HL-60 (cell line): ENCODE data around the gene PTPRG.

Experiments
- DNase-seq, 2 experiments: peaks; one replicate each; pipeline ENCODE4 v3.0.0-alpha.2; 2010 to 2020; ENCODE audit warnings: low read depth in 1 of 2, low spot score in 1 of 2
- H3K27ac ChIP-seq: fragments of 250-450 bp; sonication (Bioruptor Pico); replicated peaks from 2 replicates; pipeline ENCODE4 v1.5.1; 2020; ENCODE audit warnings: mild to moderate bottlenecking, moderate library complexity
- H3K27me3 ChIP-seq: fragments of 250-450 bp; sonication (Bioruptor Pico); 2 replicates; pipeline ENCODE4 v1.5.1; 2021; ENCODE audit warnings: mild to moderate bottlenecking, moderate library complexity; ENCODE audit not compliant: insufficient read depth, poor library complexity, severe bottlenecking
- H3K4me3 ChIP-seq: replicated peaks from 2 replicates; pipeline ENCODE4 v1.5.1; 2011; ENCODE audit warnings: mild to moderate bottlenecking, control low read depth, low read length; ENCODE audit not compliant: insufficient read depth
- GABPA ChIP-seq: IDR thresholded peaks from 2 replicates; pipeline ENCODE4 v1.6.1; 2012; ENCODE audit warnings: low read depth
- POLR2AphosphoS5 ChIP-seq: IDR thresholded peaks from 2 replicates; pipeline ENCODE4 v1.6.1; 2012; ENCODE audit warnings: low read depth
- SPI1 ChIP-seq: IDR thresholded peaks from 2 replicates; pipeline ENCODE4 v1.6.1; 2012; ENCODE audit warnings: low read depth, mild to moderate bottlenecking, borderline replicate concordance
- TF ChIP-seq, protein P1 (sequence below): IDR thresholded peaks from one replicate; pipeline ENCODE4 v1.5.1; 2011; ENCODE audit warnings: low read length, control low read depth, inconsistent platforms; ENCODE audit not compliant: insufficient read depth
- TF ChIP-seq, protein P2 (sequence below): IDR thresholded peaks from 2 replicates; pipeline ENCODE4 v1.6.1; 2012; ENCODE audit warnings: low read depth; ENCODE audit not compliant: insufficient replicate concordance

Gene PTPRG

DNA sequence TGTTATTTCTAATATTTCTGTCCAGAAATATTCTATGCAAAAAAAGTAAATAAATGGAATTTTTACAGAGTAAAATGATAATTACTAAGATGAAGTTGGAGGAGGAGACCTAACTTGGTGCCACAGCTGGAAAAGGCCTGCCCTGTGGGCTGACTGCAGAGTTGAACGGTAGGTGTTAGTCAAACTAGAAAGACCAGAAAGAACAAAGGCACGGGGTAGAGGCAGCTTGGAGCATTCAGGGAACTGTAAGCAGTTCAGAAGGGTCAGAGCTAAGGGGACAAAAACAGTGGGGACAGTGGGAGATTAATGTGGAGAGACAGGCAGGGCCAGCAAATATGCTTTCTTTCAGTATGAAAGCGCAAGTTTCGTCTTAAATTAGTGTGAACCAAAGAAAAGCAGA, 39.3 kb upstream of the PTPRG start:
- Histone ChIP-seq H3K4me3 (no peak overlapping the region), H3K27ac (no peak overlapping the region), H3K27me3 (no peaks in the 10 kb centered on the region)
- TF ChIP-seq, protein P1, sequence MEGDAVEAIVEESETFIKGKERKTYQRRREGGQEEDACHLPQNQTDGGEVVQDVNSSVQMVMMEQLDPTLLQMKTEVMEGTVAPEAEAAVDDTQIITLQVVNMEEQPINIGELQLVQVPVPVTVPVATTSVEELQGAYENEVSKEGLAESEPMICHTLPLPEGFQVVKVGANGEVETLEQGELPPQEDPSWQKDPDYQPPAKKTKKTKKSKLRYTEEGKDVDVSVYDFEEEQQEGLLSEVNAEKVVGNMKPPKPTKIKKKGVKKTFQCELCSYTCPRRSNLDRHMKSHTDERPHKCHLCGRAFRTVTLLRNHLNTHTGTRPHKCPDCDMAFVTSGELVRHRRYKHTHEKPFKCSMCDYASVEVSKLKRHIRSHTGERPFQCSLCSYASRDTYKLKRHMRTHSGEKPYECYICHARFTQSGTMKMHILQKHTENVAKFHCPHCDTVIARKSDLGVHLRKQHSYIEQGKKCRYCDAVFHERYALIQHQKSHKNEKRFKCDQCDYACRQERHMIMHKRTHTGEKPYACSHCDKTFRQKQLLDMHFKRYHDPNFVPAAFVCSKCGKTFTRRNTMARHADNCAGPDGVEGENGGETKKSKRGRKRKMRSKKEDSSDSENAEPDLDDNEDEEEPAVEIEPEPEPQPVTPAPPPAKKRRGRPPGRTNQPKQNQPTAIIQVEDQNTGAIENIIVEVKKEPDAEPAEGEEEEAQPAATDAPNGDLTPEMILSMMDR = no peak
- no peak for DNase-seq

DNA sequence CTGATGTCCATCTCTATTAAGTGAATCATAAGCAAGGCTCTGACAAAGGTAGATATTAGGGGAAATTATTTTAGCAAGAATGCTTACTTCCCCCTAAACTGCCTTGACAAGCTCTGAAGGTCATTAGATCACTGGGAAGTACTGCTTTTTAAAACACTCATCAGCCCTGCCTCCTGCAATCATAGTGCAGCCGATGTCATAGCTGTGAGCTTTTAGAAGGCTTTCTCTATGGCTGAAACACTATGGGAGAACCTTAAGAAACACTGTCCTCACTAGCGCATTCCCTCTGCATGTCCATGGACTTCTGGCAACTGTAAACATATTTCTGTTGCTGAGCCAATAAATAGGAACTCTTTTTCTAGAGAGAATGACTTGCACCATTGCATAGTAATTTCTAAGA, 38.7 kb upstream of the PTPRG start:
- no peak for DNase-seq
- H3K4me3 ChIP-seq = no peak overlapping the region
- H3K27ac ChIP-seq = no peak overlapping the region
- H3K27me3 ChIP-seq = no peaks in the 10 kb centered on the region
- no peak for TF ChIP-seq SPI1
- no peak for TF ChIP-seq POLR2AphosphoS5
- TF ChIP-seq, protein P1 = no peak
- TF ChIP-seq, protein P2, sequence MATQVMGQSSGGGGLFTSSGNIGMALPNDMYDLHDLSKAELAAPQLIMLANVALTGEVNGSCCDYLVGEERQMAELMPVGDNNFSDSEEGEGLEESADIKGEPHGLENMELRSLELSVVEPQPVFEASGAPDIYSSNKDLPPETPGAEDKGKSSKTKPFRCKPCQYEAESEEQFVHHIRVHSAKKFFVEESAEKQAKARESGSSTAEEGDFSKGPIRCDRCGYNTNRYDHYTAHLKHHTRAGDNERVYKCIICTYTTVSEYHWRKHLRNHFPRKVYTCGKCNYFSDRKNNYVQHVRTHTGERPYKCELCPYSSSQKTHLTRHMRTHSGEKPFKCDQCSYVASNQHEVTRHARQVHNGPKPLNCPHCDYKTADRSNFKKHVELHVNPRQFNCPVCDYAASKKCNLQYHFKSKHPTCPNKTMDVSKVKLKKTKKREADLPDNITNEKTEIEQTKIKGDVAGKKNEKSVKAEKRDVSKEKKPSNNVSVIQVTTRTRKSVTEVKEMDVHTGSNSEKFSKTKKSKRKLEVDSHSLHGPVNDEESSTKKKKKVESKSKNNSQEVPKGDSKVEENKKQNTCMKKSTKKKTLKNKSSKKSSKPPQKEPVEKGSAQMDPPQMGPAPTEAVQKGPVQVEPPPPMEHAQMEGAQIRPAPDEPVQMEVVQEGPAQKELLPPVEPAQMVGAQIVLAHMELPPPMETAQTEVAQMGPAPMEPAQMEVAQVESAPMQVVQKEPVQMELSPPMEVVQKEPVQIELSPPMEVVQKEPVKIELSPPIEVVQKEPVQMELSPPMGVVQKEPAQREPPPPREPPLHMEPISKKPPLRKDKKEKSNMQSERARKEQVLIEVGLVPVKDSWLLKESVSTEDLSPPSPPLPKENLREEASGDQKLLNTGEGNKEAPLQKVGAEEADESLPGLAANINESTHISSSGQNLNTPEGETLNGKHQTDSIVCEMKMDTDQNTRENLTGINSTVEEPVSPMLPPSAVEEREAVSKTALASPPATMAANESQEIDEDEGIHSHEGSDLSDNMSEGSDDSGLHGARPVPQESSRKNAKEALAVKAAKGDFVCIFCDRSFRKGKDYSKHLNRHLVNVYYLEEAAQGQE = no peak
- TF ChIP-seq GABPA = no peak

DNA sequence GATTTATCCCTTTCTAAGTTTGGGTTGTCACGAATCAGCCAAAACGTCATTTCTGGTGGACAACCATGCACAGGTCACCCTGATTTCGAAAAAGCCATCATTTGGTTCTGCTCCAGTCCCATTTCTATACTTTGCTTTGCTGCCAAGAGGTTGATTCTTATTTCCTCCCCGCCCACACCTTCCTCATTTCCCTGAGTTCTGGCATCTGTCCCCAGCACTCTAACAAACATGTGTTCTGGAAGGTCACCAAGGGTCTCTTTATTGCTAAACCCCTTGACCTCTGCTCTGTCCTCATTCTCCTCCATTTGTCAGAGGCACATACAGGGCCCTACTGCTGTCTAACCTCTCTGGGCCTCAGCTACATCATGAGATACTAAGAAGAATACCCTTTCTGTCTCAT, 36.4 kb upstream of the PTPRG start:
- no peak for DNase-seq
- H3K4me3 ChIP-seq = no peak overlapping the region
- TF ChIP-seq, protein P1 = no peak
- TF ChIP-seq GABPA (no peak), POLR2AphosphoS5 (no peak), SPI1 (no peak)
- TF ChIP-seq, protein P2 = no peak

GRCh38 chr3:61526308-61526707, 35.1 kb upstream of the PTPRG start:
- Histone ChIP-seq H3K4me3 (no peak overlapping the region), H3K27me3 (no peaks in the 10 kb centered on the region), H3K27ac (no peak overlapping the region)
- TF ChIP-seq, protein P1 = no peak
- no peak for TF ChIP-seq SPI1
- TF ChIP-seq POLR2AphosphoS5 = no peak
- no peak for TF ChIP-seq GABPA
- TF ChIP-seq, protein P2 = no peak
- no peak for DNase-seq

More for the DNA sequence above, 36.4 kb upstream of the PTPRG start:
- Histone ChIP-seq H3K27me3 (no peaks in the 10 kb centered on the region), H3K27ac (no peak overlapping the region)
